HG02938 (cell line): ENCODE measurements around the gene ATF7.
"Not testable (repeated sequence)": the region's sequence is repeated elsewhere in the genome, so short reads cannot be mapped to it uniquely, and the experiment has no call there.

ENCODE experiments used
- ATAC-seq: cut with Tn5 transposase; IDR thresholded peaks from one replicate; pipeline ENCODE4 v1.9.1; 2021; ENCODE audit warnings: mild to moderate bottlenecking, moderate library complexity; ENCODE audit not compliant: unreplicated experiment

Gene ATF7

DNA sequence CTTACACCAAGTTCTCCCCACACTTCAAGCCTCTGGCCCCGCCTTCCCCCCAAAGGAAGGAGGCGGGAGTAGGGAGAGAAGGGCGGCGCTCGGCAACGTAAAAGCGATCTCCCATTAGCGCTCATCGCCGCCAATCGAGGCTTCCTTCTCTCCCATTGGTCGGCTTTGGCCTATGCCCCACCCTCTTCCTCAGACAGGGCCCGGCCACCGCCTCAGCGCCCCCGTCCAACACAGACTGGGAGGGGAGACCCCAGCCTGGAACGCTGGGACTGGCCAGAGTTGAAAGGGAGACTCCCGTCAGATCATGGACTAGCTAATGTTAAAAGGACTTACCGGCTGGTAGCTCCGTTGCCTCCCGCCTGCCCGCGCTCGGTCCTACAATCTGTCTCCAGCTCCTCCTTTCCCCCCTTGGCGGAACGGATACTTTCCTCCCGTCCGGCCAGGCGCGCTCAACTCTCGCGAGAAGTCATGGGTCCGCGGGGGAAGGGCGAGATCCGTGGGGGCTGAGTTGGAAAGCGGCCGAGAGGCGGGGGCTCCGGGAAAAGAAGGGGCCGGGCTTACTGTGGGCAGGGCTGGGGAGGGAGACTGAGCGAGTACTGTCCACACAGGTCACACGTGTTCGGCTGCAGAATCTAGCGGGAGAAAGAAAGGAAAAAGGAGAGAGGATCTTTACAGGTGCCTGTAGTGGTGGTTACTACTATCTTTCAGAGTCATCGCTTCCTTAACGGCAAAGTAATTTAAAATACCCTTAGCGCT, at the start of gene ATF7:
Gene ATF7, minus strand, starts transcription at position 437 of the 756 bp plus-strand sequence. CDS start 25,382 bp downstream, outside the sequence.
- ATAC-seq = peak; percentile 95

DNA sequence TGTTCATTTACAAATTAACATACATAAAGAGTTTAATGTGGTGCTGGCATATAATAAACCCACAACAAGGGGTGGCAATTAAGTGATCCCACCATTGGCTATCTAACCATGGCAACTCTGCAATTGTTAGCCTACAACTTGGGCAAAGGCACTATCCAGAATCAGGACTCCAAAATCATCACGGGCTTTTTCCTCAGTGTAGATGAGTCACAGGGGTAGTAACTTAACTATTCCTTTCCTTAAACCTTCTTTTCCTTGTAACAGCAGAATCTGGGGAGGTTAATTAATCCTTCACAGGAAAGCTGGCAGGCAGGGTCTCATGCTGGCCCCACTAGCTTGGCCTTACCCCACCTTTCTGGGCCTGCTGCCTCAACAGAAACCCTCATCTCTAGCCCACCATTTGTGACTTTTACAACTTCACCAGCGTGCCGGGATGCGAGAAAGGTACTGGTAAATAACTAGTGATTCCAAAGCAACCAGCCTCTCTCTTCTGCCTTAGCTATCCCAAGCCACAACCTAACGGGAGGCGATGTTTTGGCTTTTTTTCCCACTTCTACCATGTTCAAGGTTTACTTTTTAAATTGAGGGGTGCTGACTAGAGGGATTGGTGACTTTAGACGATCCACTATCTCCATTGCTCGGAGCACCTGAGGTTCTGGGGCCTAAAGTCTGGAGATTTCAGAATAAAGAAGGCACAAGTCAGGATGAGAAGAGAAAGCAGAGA, 49.0 kb upstream of the ATF7 start:
- ATAC-seq = no peak

DNA sequence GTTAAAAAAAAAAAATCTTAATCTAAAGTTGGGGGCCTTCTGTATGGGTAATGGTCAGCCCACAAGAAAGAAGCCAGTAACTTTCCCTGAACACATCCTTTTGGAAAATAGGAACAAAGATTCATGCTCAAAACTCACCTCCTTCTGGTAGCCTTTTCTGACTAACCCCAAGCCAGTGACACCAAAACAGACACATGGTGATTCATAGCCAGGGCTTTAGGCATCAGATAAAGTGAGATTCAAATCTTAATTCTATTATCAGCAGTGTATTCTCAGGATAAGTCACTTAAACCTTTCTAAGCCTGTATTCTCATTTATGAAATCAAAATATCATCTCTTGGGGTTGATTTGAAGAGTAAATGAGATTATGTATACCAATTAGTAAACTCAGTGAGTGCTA, 44.8 kb upstream of the ATF7 start:
- ATAC-seq = no peak

DNA sequence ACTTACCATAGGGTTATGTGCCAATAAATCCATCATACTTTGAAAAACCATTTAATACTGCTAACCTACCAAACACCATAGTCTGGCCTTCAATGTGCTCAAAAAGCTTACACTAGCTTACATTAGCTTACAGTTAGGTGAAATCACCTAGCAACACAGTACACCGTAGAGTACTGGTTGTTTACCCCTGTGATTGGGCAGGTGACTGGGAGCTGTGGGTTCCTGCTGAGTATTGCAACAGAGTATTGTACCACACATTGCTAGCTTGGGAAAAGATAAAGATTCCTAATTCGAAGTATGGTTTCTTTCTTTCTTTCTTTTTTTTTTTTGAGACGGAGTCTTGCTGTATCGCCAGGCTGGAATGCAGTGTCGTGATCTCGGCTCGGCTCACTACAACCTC, 44.1 kb upstream of the ATF7 start:
- no peak for ATAC-seq

DNA sequence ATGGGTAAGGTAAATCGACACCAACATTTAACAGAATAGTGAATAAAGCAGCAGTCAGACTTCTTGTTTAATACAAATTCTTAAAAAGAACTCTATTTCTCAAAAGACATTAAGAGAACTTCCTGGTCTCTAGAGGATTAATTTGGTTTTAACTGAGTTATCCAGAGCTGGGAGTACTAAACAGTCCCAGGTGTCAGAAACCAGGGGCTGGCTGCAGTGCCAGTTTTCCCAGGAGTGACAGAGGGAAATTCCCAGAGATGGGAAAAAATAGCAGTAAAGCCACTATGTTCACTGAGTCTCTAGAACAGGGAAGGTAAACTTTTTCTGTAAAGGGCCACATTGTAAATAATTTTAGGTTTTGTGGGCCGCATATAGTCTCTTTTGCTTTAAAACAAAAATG, 40.9 kb upstream of the ATF7 start:
- no peak for ATAC-seq

DNA sequence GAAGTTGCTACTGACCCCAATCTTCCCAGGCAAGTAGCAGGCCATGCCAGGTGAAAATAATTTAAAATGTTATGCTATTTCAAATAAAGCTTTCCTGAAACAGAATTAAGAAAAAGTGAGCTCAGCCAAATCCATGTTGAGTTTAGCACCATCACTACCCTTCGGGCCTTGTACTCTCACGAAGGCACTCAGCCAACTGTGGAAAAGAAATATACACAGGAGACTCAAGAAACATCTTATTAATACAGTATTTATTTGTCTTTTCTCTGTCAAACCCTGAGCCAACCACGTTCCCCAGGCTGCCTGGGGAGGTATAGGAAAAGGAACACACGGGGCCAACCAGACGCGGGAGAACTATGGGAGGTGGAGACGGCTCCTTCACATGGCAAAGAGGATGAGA, 38.8 kb upstream of the ATF7 start:
- no peak for ATAC-seq

DNA sequence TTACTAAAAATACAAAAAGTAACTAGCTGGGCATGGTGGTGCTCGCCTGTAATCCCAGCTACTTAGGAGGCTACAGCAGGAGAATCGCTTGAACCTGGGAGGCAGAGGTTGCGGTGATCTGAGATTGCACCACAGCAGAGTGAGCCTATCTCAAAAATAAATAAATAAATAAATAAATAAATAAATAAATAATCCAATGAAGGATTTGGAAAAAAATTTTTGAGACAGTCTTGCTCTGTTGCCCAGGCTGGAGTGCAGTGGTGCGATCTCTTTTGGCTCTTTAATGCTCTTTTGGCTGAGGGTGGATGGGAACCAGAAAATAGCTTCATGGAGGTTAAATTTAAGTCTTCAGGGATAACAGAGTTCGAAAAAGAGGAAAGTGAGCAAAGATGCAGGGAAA, 38.0 kb upstream of the ATF7 start:
- no peak for ATAC-seq

DNA sequence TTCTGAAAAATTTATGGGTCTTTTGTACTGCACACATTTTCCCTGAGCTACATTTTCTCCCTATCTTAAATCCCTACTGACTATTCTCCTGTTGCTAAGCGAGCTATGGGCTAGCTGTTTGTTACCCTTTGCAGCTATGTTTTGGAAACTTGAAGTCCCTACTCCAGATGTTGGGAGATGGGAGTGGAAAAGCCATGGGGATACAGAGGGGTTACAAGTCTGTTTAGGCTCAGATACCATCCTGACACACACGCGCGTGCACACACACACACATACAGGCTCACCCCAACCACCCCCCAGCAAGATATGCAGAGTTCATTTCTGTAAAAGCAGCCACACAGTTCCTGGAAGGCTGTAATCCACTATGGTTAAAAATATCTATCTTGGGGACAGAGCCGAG, 33.9 kb upstream of the ATF7 start:
- ATAC-seq = no peak

DNA sequence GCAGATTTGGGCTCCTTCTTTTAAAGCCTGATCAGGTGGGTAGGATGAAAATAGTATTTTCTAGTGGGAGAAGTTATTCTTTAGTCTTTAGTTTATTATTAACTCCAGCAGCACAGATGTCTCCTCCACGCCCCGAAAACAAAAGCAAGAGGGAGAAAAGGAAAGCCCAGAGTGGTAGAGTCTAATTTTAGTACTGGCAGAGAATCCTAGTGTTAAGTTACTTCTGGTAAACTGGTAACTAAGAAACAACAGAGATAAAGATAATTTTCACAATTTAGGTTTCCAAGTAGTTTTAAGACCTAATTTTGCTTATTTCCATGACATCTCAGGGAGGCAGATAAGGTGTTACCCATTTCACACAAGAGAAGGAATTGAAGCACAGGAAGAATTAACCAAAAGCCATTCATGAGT, 33.4 kb upstream of the ATF7 start:
- ATAC-seq = no peak

DNA sequence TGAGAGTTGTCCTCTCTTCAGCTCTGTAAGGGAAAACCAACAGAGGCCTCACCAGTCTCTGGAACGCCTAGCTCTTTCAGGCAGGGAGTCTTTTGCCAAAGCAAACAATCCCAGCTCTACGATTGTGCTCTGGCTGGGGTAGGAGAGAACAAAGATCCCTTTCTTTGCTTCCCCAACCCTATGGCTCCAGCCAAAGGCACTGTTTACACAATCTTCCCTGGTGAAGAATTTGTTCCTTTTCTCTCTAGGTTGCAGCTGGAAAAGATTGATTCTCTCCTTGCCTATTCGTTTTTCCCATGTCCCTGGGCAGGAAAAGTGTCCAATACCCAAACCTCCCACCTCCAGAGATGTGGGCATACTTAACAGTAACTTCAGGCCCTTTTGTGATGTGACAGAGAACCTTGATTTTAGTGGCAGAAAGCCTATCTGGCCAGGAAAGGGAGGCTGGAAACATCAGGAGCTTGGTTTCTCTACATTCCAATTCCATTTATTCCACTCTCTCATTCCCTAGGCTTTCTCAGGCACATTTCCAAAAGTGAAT, 32.9 kb upstream of the ATF7 start:
- no peak for ATAC-seq

DNA sequence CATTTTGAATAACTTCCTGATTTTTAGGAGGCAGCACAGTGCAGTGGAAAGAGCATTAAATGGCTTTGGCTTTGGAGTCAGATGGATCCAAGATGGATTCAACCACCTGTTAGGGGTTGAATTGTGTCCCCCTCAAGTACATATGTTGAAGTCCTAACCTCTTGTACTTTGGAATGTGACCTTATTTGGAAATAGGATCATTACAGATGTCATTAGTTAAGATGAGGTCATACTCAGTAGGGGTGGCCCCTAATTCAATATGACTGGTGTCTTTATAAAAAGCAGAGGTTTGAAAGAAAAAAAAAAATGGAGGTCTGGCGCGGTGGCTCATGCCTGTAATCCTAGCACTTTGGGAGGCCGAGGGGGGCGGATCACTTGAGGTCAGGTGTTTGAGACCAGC, 30.9 kb upstream of the ATF7 start:
- ATAC-seq = no peak

DNA sequence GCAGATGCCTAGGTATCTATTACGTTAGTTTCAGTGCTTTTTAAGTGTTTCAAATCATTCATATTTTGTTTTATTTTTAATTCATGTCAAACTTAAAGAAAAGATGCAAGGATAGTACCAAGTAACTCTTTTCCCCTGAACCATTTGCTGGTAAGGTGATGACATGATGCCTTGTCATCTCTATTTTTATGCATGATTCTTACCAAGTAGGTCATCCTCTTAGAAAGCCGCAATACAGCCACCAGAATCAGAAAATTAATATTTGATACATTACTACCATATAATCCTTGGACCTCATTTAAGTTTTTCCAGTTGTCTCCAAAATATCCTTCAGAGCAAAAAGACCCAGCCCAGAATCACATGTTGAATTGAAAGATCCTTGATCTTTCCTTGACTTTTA, 27.4 kb upstream of the ATF7 start:
- ATAC-seq = no peak

DNA sequence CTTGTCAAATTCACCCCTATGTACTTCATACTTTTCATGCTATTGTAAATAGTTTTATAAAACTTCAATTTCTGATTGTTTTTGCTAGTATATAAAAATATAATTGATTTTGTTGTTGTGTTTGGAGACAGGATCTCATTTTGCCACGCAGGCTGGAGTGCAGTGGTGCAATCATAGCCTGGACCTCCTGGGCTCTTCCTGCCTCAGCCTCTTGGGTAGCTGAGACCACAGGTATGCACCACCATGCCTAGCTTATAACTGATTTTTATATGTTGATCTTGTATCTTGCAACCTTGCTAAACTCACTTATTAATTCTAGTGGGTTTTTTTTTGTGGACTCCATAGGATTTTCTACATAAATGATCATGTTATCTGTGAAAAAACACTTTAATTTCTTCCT, 26.2 kb upstream of the ATF7 start:
- no peak for ATAC-seq

DNA sequence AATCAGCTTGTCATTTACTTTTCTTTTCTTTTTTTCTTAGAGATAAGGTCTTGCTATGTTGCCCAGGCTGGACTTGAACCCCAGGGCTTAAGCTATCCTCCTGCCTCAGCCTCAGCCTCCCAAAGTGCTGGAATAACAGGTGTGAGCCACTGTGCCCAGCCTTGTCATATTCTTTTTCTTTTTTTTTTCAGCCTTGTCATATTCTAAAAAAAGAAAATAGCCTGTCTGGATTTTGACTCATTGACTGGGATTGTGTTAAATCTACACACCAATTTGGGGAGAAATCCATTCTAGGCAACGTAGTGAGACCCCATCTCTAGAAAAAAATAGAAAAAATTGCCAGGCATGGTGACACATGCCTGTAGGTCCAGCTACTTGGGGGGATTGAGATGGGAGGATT, 25.6 kb upstream of the ATF7 start:
- no peak for ATAC-seq

DNA sequence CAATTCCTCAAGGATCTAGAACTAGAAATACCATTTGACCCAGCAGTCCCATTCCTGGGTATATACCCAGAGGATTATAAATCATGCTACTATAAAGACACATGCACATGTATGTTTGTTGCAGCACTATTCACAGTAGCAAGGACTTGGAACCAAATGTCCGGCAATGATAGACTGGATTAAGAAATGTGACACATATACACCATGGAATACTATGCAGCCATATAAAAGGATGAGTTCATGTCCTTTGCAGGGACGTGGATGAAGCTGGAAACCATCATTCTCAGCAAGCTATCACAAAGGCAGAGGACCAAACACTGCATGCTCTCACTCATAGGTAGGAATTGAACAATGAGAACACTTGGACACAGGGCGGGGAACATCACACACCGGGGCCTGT, 20.1 kb upstream of the ATF7 start:
- ATAC-seq = not testable (repeated sequence)

DNA sequence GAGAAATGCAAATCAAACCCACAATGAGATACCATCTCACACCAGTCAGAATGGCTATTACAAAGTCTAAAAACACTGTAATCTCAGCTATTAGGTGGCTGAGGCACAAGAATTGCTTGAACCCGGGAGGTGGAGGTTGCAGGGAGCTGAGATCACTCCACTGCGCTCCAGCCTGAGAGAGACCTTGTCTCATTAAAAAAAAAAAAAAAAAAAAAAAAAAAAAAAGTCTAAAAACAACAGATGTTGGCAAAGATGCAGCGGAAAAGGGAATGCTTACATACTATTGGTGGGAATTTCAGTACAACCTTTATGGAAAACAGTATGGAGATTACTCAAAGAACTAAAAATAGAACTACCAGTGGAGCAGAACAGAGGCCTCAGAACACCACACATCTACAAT, 19.0 kb upstream of the ATF7 start:
- ATAC-seq = no peak

DNA sequence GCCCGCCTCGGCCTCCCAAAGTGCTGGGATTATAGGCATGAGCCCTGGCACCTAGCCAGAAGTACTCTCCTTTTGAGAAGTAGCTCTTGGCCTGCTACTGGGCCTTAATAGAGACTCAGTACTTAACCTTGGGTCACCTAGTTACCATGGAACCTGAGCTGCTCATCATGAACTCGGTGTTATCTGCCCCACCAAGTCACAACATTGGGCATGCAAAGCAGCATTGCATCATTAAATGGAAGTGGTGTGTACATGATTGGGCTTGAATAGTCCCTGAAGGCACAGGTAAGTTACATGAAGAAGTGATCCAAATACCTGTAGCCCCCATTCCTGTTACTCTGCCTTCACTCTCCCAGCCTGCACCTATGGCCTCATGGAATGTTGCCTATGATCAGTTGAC, 18.0 kb upstream of the ATF7 start:
- ATAC-seq = no peak

DNA sequence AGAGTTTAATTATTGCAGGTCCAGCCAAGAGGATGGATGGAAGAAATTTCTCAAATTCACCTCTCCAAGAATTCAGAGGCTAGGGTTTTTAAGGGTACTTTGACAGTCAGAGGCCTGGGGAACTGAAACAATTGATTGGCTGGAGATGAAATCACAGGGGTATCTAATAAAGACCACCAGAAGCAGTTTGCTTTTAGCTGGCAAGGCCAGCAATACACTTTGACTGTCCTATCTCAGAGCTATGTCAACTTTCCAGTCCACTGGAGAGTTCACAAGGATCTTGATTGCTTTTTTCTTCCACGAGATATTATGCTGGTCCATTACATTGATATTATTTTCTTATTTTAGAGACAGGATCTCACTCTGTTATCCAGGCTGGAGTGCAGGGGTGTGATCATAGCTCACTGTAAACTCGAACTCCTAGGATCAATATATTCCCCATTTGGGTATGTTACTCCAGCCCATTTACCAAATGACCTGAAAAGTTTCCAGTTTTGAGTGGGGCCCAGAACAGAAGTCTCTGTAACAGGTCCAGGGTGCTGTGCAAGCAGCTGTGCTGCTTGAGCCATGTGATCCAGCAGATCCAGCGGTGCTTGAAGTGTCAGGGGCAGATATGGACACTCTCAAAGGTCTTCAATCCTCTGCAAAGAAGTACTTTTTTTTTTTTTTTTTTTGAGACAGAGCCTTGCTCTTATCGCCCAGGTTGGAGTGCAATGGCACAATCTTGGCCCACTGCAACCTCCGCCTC, 17.2 kb upstream of the ATF7 start:
- ATAC-seq = no peak

DNA sequence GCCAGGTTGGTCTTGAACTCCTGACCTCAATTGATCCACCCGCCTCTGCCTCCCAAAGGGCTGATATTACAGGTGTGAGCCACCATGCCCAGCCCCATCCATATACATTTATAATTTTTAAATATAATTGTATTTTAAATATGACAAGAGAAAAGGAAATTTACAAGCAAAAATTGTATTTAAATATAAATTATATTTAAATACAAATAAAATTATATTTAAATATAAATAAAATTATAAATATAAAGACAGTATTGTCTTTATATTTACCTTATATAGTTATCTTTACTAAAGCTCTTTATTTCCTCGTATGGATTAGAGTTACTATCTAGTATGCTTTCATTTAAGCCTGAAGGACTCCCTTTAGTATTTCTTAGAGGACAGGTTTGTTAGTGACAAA, 11.9 kb upstream of the ATF7 start:
- no peak for ATAC-seq

DNA sequence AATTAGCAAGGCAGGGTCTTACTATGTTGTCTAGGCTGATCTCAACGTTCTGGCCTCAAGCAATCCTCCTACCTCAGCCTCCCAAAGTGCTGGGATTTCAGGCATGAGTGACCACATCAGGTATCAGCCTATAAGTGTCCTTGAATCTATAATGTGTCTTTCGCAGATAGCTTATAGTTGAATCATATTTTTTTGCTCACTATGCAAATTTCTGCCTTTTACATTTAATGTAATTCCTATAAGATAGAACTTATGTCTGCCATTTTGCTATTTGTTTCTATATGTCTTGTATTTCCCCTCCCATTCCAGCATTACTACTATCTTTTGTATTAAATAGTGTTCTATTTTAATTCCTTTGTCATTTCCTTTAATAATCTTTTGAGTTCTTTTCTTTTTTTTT, 10.5 kb upstream of the ATF7 start:
- no peak for ATAC-seq

DNA sequence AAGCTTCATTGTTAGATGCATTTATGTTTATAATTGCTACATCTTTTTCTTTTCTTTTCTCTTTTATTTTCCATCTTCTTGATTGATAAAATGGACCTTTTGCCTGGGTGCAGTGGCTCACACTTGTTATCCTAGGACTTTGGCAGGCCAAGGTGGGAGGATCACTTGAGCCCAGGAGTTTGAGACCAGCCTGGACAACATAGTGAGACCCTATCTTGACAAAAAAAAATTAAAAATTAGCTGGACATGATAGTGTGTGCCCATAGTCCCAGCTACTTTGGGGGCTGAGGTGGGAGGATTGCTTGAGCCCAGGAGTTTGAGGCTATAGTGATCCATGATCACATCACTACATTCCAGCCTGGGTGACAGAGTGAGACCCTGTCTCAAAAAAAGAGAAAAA, 9.5 kb upstream of the ATF7 start:
- ATAC-seq = not testable (repeated sequence)

DNA sequence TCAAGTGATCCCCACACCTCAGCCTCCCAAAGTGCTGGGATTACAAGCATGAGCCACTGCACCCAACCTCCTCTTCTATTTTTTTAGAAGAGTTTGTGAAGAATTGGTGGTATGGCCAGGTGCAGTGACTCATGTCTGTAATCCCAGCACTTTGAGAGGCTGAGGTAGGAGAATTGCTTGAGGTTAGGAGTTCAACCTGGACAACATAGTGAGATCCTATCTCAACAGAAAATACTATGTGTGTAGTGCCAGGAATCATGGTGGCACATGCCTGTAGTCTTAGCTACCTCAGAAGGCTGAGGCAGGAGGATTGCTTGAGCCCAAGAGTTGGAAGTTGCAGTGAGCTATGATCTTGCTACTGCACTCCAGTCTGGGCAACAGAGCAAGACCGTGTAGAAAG, 5.5 kb upstream of the ATF7 start:
- no peak for ATAC-seq
